Activated CD8-positive, alpha-beta memory T cell treated with anti-CD3 and anti-CD28 coated beads for 1 hour (primary cell): ENCODE measurements around the gene AHRR.
"Not testable (repeated sequence)": the region's sequence is repeated elsewhere in the genome, so short reads cannot be mapped to it uniquely, and the experiment has no call there.

Experiments
- DNase-seq, 2 donors: peaks; one replicate each; pipeline ENCODE4 v3.0.0-alpha.2; 2020; ENCODE audit warnings: low read depth in 1 of 2; ENCODE audit errors: extremely low read depth in 1 of 2

The AHRR gene

DNA sequence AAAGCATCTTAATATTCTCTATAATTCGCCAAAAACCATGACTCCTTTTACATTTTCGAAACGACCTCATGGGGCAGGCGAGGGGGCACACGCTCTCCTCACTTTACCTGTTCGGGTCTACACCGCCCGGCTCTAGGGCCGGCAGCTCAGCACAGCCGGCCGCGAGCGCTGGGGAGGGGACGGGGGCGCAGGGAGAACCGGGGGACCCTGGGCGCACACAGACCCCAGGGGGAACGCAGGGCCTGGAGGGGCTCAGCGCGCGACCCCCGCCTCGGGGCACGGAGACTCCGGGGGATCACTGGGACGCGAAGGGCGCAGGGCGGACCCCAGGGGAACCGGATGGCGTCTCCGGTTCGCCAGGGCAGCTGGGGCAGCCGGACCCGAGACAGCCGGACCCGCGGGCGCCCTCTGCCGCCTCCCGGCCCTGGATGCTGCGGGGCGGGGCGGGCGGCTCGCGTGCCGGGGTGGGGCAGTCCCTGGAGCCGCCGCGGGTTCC is at the start of gene AHRR:
Gene AHRR, plus strand, starts transcription at position 485 of the 496 bp plus-strand sequence. CDS start 22,189 bp downstream, outside the sequence.
- DNase-seq = no peak

DNA sequence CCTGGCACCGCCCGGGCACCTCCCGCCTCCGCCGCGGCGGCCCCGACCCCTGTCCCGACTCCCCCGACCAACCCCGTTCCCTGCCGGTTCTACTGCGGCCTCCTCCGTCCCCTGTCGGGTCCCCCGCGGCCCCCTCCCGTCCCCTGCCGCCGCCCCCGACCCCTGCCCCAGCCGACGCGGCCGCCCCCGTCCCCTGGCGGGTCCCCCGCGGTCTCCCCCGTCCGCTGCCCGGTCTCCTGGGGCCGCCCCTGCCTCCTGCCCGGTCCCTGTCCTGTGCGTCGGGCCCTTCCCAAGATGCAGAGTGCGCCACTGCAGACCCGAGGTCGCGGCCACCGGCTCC is 49.7 kb upstream of the AHRR start:
- DNase-seq = not testable (repeated sequence)

DNA sequence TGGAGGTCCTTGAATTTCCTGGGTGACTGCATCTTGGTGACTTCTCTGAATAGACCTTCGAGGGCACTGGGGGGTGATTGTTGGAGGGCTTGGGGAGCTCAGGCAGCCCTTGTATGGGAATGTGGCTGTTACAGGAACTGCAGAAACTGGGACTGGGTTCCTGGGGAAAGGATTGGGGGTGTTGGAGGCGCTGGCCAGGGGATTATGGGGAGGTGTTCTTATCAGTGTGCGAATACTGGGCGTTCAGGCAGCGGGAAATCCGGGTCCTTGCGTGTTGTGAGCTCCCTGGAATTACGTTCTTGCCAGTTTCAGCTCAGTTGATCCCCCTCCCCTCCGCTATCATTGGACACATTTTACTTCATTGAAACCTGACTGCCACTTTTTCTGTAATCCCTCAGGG is 48.4 kb upstream of the AHRR start:
- not testable (repeated sequence) for DNase-seq

DNA sequence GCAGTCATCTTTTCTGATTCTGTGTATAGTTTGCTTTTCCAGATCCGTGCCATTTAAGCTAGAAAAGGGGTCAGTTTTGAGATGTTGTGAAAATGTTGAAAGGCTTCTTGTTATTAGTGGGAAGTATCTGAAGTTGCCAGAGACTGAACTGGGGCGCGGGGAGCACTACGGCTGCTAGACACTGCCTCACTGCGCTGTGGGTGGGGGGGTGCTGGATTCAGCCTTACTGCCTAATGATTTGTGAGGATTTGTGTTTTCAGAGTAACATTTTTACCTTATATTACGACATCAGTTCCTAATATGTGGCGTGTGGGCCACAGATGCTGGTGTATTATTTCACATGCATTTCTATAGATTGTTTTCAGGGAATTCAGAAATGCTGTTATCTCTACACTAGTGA is 48.0 kb upstream of the AHRR start:
- DNase-seq = not testable (repeated sequence)

- not testable (repeated sequence) for DNase-seq
These were observed 47.2 kb upstream of the AHRR start for GRCh38 chr5:274346-274745.

DNA sequence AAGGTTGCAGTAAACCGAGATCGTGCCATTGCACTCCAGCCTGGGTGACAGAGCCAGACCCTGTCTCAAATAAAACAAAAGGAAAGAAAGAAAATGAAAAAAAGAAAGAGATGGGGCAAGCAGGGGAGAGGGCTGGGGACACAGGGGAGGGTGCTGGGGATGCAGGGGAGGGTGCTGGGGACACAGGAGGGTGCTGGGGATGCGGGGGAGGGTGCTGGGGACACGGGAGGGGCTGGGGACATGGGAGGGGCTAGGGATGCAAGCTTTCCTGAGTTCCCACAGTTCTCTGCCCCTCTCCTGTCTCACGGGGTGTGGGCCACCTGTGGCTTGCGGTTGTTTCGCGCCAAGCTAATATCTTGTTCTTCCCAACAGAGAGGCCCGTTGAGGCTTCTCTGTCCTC is 42.9 kb upstream of the AHRR start:
- DNase-seq = no peak

DNA sequence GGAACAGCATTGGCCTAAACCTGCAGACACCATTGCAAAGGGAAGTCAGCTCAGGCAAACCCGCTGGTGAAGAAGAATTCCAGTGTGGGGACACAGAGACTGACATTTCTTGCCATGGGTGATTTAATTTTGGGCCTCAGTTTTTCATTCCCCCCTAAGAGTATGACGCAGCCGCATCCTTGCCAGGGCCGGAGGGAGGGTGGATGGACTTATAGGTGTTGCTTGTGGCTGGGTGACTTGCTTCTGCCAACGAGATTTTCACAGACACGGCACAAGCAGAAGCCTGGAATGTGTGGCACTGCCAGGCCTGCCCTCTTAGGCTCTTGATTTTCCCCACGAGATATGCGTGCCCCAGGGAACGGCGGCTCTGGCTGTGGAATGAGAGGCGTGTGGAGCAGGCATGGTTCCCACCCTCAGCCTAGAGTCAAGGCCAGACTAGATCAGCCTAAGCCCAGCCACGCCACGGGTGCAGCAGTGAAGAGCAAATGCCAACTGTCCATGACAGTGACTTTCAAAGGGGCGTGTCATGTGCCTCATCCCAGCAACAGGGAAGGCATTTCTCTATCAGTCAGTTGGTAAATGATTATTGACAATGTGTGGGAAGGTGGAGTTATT is 42.4 kb upstream of the AHRR start:
- not testable (repeated sequence) for DNase-seq

- no peak for DNase-seq
These were observed 35.4 kb upstream of the AHRR start for GRCh38 chr5:285991-286557.

DNA sequence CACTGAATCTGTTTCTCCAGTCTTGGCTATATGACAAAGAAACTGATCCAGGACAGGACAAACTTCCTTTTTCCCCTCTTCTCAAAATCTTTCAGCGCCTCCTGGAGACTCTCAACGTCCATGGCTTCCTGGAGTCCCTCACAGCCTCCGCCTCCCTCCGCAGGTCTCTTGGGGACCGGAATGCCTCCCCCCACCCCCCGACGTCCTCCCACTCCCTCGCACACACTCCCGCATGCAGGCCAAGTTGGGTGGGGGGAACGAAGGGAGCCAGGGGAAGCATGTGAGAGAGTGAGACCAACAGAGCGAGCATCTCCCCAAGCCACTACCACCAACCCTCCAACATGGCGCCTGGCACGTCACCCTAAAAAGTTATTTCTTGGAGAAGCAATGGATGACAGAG is 31.3 kb upstream of the AHRR start:
- not testable (repeated sequence) for DNase-seq

DNA sequence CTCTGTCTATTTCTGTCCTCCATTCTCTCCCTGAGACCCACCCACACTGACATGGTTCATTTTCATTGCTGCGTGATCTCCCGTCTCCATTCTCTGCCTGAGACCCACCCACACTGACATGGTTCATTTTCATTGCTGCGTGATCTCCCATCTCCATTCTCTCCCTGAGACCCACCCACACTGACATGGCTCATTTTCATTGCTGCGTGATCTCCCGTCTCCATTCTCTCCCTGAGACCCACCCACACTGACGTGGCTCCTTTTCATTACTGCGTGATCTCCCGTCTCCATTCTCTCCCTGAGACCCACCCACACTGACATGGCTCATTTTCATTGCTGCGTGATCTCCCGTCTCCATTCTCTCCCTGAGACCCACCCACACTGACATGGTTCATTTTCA is 30.2 kb upstream of the AHRR start:
- DNase-seq = not testable (repeated sequence)

DNA sequence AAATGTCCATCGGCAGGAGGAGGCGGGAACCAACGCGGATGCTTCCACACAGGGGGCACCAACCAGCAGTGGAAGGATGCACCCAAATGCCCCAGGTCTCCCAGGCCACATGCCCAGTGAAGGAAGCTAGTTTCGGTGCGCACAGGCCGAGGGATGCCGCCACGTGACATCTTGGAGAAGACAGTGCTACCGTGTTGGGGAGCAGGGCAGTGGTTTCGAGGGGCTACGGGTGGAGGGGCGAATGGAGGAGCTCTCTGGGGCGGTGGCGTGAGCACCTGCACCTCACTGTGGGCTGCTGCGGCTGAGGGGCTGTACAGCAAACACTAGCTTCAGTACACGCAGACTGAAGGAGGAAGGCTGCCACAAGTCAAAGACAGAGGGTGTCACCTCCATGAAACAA is 26.7 kb upstream of the AHRR start:
- DNase-seq = not testable (repeated sequence)

DNA sequence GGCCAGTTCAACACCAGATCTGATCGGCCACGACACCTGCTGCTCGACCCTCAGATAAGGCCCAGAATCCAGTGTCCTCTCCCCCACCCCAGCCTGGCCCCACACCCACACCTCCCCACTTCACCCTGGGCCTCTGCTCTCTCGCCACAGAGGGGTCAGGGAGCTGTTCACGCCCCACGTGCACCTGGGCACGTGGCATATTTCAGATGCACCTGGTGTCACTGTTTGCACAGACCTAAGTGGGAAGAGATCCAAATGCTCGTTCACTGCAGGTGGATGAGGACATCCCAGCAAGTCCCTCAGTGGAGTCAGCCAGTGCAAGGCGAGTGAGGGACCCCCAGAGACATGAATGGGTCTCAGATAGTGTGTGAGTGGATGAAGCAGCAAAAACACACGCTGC is 25.3 kb upstream of the AHRR start:
- DNase-seq = not testable (repeated sequence)

DNA sequence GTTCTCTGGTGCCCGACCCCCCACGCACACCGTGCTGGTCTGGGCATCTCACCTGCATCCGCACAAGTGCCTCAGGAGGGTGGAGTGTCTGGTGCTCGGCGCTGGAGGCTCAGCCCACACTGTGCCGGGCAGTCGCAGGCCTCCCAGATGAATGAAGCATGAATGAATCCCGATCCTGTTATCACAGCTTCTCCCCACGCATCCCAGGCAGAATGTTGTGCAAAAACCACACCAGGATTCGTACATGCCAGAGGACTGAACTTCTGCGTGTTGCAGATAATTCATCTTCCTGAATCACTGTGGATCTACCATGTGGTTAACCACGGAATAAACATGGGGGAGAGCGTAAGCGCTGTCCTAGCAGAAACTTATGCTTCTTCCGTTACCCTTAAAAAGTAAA is 24.6 kb upstream of the AHRR start:
- DNase-seq = not testable (repeated sequence)

DNA sequence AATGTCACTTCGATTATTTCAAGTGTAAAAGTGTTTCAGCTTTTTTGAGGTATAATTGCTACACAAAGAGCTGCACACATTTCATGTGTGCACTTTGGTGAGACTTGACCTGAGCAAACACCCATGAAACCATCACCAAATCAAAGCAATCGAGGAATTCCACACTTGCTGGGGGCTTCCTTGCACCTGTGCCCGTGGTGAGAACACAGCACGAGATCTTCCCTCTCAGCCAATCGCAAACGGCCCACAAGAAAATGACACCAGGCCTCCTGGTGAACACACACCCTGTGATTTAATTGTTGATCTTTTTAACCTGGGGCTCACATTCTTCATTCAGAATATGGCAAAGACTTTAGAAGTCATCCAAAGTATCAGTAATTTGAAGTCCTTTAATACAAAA is 24.1 kb upstream of the AHRR start:
- DNase-seq = not testable (repeated sequence)

DNA sequence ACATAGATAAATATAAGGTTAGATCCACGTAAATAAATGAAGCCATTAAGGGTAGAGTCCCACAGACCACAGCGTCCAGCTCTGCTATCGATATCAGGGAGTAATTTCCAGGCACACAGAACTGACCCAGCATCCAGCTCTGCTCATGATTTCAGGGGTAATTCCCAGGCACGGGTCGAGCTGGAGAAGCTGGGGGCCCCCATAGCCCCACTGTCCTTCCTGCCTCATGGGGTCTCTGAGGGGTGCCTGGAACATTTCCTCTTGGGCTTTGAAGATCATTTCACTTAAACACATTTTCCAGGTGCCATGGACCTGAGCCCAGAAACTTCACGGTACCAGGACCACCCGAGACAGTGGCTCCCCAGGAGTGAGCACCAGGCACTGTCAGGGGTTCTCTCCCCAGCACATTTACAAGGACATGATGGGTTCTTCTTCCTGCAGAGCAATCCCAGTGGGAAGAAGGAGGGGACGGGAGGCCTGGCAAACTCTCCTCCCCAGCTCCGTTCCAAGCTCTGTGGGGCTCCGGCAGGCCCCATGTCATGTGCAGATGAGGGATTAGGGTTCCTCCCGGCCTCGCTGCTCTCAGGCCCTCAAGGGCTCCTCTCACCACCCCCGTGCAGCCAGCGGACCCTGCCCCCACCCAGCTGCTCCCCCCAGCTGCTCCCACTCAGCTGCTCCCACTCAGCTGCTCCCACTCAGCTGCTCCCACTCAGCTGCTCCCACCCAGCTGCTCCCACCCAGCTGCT is 23.4 kb upstream of the AHRR start:
- not testable (repeated sequence) for DNase-seq

GRCh38 chr5:298737-299125 is 22.8 kb upstream of the AHRR start:
- DNase-seq = no peak

DNA sequence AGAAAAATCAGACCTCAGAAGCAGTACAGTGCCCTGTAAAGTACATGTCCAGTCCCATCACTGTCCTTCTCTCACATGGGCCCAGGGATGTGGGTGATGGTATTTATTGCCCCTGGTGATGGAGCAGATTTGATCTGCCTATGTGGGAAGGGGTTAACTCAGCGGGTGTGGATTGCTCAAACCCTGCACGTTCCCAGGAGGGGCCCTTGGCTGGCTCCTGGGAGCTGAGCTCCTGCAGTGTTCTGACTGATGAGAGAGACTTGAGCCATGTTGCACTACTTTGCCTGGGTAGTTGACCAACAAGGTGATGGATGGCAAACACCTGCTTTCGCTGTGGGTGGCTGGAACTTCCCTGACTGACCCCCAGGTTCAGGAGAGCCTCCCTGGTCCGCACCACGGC is 21.6 kb upstream of the AHRR start:
- not testable (repeated sequence) for DNase-seq

DNA sequence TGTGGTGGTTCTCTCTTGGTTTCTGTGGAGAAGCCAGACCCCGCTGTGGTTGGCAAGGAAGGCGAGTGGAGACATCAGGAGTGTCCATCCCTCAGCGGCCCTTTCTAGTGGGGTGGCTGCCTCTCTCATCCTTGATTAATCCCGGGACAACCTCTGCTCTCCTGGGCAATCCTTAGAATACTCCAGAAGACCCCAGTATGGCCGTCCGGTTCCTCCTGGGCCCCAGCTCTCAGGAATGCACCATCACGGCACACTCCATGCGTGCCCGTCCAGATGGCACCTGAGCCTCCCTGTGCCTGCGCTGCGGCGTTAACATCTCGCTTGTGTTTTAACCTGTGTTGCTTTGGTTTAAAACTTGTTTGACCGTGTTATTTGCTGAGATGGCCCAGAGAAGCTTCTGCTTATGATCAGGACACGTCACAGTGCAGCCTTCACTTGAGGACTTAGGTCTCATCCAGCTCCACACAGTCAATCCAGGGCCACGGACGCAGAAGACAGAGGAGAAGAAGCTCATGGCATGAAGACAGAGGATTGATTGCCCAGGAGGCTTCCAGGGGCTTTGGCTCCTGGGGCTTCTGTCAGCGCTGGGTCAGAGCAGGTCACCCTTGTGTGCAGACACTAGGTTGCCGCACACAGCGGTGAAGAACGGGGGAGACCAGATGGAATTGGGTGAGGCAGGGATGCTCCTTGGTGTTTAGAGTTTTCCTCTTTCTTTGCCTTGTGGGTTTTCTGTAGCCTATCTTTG is 20.7 kb upstream of the AHRR start:
- not testable (repeated sequence) for DNase-seq

DNA sequence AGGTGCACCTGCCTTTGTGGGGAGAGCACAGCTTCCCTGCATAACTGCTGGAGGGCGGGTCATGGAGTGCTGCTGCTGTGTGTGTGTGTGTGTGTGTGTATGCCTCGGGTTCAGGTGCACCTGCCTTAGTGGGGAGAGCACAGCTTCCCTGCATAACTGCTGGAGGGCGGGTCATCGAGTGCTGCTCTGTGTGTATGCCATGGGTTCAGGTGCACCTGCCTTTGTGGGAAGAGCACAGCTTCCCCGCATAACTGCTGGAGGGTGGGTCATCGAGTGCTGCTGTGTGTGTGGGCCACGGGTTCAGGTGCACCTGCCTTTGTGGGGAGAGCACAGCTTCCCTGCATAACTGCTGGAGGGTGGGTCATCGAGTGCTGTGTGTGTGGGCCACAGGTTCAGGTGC is 19.1 kb upstream of the AHRR start:
- DNase-seq = not testable (repeated sequence)

DNA sequence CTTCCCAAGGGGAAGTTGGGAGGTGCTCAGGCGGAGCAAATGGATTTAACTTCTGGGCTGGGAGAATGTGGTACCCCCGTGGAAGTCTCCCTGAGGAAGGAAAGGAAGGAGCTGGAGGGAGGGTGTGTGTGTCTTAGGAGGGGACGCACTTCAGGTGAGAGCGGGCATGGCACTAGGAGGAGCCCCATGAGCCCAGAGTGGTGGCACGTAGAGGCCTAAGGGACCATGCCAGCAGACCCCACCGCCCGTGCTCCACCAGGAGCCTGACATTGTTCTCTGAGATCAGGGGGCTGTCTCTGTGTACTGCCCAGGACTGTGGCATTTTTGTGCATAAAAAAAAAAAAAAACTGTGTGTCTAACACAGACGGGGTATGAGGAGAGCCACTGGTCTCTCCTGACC is 18.5 kb upstream of the AHRR start:
- no peak for DNase-seq

- DNase-seq = not testable (repeated sequence)
These were observed 17.8 kb upstream of the AHRR start for GRCh38 chr5:303741-304140.
